Medulla oblongata (tissue), 1 donor: ENCODE results near the gene SFMBT1.

ENCODE experiments used
- DNase-seq: peaks from one replicate; pipeline ENCODE4 v3.0.0-alpha.2; 2015; ENCODE audit errors: extremely low spot score

SFMBT1 gene

GRCh38 chr3:52889901-52890300, 156.0 kb downstream of the SFMBT1 start:
- no peak for DNase-seq

DNA sequence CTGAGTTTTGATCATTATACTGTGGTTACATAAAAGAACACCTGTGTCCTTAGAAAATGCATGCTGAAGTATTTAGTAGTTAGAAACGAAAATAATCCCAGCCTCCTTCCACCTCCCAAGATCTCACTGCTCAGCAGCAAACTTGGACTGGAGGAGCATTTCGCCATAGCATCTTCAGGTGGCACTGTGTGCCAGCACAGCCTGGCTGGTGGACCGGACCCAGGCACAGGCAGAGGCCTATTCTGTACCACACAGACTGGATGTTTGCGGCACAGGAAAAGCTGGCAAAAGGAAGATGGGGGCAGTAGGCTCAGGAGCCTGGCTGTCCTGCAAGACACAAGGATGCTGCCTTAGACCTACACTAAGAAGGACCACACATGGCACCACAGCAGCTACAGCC, 158.7 kb downstream of the SFMBT1 start:
- no peak for DNase-seq

DNA sequence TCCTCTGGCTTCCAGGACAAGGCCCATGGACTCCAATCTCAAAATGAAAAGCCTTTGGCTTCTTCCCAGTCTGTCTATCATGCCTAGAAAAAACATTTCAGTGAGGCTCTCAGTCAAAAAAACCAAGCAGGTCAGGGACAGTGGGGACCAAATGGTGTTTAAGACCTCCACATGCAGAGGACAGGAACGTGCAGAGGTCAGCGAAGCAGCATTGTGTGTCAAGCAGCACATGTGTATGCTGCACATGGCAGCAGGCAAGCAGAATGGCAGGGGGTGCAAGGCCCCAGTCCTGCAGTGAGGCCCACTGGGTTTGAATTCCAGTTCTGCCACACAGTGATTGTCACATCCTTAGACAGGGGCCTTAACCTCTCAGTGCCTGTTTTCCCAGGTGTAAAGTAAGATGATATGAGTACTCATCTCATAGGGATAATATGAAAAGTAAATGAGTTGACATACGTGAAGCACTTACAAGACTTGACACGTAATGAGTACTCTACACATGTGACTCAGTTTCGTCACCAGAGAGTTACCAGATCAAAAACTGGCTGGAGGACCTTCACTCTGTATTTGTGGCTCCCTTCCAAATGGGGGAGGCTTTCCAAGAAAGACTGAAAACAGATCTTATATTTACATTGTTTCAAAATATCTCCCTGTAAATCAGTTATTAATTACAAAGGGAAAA, 159.7 kb downstream of the SFMBT1 start:
- no peak for DNase-seq

DNA sequence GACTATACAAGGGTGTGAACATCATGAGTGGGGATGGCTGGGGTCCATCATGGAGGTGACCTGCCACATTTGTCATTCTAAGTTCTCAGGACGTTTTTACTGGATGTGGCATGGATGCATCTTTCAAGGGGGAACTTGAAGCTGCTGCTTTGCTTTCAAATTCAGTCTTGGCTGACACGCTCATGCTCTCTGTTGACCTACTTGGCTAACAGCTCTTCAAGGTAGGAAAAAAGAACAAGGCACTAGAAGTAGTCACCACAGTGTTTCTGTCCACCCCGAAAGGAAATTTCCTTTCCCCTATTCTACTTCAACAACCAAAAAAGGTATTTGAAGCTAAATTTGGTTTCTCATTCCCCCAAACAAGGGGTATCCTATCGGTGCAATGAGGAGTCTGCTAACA, 163.5 kb downstream of the SFMBT1 start:
- no peak for DNase-seq

DNA sequence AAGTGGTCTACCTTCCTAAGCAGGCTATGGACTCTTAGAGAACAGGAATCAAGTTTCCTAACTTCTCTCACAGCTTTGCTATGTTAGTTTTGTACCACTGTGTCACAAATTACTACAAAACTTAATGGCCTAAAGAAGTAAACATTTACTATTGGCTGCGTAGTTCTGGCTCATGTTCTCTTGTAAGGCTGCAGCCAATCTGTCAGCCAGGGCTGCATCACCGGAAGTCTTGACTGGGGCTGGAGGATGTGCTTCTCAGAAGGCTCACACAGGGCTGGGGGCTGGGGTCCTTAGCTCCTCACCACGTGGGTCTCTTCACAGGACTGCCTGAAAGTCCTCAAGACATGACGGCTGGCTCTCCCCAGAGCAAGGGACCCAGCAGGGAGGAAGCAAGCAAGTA, 164.0 kb downstream of the SFMBT1 start:
- DNase-seq: no peak

DNA sequence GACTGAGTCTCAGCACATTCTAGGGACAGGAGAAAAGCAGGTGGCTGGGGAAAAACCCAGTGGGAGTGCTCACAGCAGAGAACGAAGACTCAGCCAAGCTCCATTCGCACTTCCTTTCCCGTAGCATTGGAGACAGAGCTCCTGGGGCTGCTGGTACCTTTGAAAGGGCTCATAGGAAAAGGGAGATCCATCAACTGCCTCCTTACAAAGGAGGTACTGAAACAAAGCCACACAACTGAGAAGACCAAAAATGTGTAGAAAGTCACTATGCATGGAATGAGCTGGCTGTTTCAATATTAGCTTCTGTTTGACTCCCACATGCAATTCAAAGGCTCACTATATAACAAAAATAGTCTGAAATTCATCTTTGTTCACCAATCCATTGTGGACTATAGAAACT, 165.4 kb downstream of the SFMBT1 start:
- no peak for DNase-seq

DNA sequence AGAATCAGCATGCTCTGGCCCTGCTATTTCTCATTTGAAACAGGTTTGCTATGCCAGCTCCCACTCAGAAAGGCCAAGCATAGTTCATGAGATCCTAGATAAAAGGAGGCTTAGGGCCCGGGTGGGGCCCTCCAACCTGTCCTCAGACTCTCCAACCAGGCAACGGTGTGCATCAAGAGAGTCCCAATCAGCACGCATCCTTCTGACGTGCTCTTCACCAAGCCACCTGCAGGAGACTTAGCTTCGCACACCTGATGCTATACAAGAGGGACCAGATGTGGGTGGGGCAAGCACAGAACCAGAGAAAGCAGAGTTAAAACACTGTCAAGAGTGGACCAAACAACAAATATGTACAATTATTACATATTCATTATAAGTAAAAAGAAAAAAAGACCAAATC, 165.8 kb downstream of the SFMBT1 start:
- DNase-seq: no peak

DNA sequence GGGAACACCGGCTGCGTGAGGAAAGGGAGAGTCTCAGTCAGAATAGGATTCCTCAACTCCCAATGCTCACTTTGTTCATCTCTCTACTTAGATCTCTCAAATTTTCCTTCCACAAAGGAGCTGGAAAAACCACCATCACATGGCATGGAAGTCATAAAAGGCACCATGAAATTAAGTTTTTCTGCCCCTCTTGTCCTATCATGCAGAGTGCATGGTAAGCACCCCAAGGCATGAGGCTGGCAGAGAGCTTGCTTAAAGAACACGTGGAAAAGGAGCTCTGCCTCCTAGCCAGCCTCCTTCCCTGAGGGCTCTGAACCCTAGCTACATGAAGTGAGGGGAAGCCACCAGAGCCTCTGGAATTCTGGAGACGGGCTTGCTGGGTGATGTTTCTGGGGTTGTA, 166.3 kb downstream of the SFMBT1 start:
- no peak for DNase-seq

DNA sequence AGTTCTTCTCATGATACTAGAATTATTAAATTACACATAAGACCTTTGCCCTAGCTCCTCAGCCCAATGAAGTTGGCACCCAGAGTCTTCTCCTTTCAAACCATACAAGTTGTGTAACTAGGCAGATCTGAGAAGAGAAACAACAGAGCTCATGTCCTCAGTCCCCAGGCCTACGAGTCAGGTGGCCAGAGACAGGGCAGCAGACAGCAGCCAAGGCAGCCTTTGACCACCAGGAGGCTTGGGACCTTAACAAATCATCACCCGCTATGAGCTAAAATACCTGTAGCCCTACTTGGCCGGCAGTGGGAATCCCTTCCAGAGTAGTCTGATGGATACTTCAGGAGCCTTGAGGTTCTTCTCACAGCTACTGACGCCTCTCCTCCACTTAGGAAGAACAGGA, 166.8 kb downstream of the SFMBT1 start:
- no peak for DNase-seq

- DNase-seq: no peak
Measured at GRCh38 chr3:52877085-52877484, 168.8 kb downstream of the SFMBT1 start.

DNA sequence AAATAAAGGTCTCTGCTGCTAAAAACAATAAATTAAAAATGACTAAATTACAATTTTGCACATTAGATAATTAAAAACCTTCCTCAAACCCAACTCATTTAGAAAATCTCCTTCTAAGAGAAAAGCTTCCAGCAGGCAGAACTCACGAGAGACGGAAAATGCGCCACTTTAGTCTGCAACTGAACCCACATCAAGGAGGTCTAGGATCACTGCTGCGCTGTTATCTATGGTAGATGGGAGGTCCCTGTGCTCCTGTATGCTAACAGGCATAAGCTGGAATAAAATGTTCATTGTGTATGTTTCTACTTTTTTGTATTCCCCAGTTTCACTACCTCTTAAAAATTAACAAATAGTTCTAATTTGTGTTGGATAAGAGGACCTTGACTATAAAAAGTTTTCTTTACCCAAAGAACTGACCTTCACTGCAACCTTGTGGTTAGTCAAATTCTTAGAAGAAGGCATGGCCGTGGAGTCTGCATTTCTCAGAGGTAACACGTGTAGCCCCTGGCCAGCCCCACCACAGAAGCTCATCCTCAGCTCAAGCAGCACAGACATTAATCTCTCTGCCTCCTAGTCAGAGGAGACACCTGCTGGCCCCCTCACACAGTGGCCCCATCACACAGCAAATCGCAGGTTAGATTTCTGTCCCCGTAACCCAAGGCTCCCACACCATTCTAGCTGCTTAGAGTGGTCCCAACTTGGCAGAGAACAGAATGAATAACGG, 170.8 kb downstream of the SFMBT1 start:
- no peak for DNase-seq

- DNase-seq: no peak
Measured at GRCh38 chr3:52874160-52874701, 171.6 kb downstream of the SFMBT1 start.

DNA sequence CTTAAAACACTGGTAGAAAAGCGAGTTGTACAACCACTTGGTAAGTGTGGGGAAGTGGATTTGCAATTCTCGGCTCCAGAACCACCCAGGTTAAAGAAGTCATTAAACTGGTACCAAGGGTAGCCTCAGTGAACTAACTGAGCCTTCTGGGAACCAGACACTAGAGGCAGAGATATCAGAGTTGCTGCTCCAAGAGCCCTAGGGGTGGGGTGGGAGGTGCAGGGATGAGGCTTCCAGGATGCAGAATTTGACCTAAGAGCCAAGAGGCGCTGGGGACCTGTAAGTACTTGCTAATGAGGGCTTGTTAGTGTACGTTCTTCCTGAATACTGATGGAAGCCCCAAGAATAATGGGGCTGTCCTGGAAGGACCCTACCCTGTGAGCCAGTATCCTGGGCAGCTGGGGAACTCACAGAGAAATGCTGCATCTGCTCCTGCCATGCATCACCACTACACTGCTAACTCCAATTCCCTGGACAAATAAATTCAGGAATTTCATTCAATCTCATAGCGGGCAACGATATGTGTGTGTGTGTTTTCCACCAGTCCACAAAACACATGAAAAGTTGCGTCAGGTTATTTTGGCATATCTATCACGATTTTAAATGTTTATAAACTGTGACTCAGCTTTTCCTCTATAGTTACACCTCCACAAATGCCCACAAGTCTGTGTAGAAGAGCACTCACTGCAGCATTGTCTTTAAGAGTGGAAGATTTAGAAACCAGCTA, 172.3 kb downstream of the SFMBT1 start:
- DNase-seq: peak; percentile 27

GRCh38 chr3:52872245-52872644, 173.6 kb downstream of the SFMBT1 start:
- no peak for DNase-seq

DNA sequence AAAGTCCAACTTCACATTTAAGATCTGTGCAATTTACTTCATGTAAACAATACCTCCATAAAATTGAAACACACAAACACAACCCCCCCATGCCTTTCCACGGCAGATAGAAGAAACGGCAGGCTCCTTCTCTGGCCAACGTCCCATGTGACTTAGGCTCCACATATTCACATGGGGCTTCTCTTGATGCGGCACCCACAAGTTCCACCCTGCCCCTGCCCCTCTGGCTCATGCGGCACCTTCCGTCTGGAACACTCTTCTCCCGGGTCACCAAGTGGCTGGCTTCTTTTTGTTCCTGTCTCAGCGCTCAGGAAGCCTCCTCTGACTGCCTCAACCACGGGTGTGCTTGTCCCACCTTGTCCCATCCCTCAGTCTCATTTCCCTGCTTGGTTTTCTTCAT, 174.1 kb downstream of the SFMBT1 start:
- no peak for DNase-seq

GRCh38 chr3:52870471-52870870, 175.4 kb downstream of the SFMBT1 start:
- DNase-seq: no peak

DNA sequence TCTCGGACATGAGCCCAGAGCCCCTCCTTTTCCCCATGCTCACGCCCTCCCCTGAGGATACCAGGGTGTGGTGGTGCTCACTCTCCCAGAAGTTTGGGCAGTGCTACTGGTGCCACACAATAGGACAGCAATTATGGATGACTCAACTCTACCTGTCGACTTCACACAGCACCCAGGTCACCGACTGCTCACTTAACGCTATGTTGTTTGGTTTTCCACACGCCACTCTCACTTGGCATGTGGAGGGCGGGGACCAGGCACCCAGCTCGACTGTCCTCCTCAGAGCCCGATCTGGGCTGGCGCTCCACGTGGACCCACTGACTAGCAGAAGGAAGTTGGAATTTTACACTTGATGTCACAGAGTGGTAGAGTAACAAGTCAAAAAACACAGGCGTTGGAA, 179.4 kb downstream of the SFMBT1 start:
- no peak for DNase-seq

- no peak for DNase-seq
Measured at GRCh38 chr3:52865994-52866393, 179.9 kb downstream of the SFMBT1 start.

DNA sequence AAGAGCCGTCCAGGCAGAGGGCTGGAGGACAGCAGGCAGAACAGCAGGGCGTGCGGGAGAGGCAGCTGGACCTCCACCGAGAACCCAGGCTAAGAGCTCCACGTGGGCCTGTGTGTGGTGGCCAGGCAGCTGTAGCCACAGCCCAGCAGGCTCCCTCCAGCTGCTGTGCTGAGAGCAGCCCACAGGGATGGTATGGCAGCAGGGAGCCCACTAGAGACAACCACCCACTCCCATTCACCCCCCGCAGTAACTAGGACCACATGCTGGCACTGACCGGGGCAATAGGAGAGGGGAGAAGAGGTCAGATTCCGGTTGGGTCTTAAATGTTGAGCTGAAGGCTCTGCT, 185.5 kb downstream of the SFMBT1 start:
- DNase-seq: no peak

- no peak for DNase-seq
Measured at GRCh38 chr3:52859686-52860423, 186.0 kb downstream of the SFMBT1 start.

- peak; percentile 15 for DNase-seq
Measured at GRCh38 chr3:52857864-52858263, 188.0 kb downstream of the SFMBT1 start.

DNA sequence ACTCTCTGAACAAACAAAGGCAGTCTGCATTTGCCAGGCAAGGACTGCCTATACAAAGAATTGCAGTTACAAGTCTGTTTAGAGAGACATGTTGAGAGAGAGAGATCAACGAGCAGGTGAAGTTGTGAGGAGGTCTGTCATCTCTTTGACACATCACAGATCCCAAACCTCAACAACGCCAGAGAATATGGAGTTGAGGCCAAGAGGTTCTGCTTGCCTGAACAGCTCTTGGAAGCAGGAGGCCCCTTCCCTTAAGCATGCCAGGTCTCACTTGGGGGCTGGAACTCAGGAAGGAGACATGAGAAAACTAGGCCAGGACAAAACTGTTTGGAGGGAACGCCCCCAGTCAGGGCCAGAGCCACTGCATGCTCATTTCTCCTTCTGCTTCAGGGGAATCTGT, 188.7 kb downstream of the SFMBT1 start:
- no peak for DNase-seq
